GM15510 (cell line): ENCODE measurements around the gene SPPL2A.

Experiments
- POLR2A ChIP-seq: IDR thresholded peaks from 3 replicates; pipeline ENCODE4 v1.6.1; 2011; ENCODE audit warnings: borderline replicate concordance; ENCODE audit not compliant: insufficient read length; ENCODE audit errors: extremely low read depth

The SPPL2A gene

GRCh38 chr15:50765195-50765967, at the start of gene SPPL2A:
Gene SPPL2A (minus strand): TSS chr15:50765706. CDS start chr15:50765533, 173 bp downstream.
- peak; percentile 95 for TF ChIP-seq POLR2A

- TF ChIP-seq POLR2A, result no peak
These were observed 49.1 kb upstream of the SPPL2A start for GRCh38 chr15:50814634-50815033.

- no peak for TF ChIP-seq POLR2A
These were observed 48.4 kb upstream of the SPPL2A start for GRCh38 chr15:50813865-50814264.

GRCh38 chr15:50813089-50813488, 47.6 kb upstream of the SPPL2A start:
- no peak for TF ChIP-seq POLR2A

GRCh38 chr15:50810128-50810527, 44.6 kb upstream of the SPPL2A start:
- no peak for TF ChIP-seq POLR2A

GRCh38 chr15:50808728-50809127, 43.2 kb upstream of the SPPL2A start:
- no peak for TF ChIP-seq POLR2A

- TF ChIP-seq POLR2A, result no peak
These were observed 38.1 kb upstream of the SPPL2A start for GRCh38 chr15:50803479-50804180.

GRCh38 chr15:50800715-50801114, 35.2 kb upstream of the SPPL2A start:
- TF ChIP-seq POLR2A, result no peak

- TF ChIP-seq POLR2A, result no peak
These were observed 33.2 kb upstream of the SPPL2A start for GRCh38 chr15:50798684-50799083.

GRCh38 chr15:50797926-50798325, 32.4 kb upstream of the SPPL2A start:
- TF ChIP-seq POLR2A, result no peak

- TF ChIP-seq POLR2A, result no peak
These were observed 26.0 kb upstream of the SPPL2A start for GRCh38 chr15:50791486-50791885.

- TF ChIP-seq POLR2A, result no peak
These were observed 25.4 kb upstream of the SPPL2A start for GRCh38 chr15:50790778-50791453.

GRCh38 chr15:50786871-50787270, 21.4 kb upstream of the SPPL2A start:
- TF ChIP-seq POLR2A, result no peak

- TF ChIP-seq POLR2A, result no peak
These were observed 20.9 kb upstream of the SPPL2A start for GRCh38 chr15:50786438-50786837.

- TF ChIP-seq POLR2A, result no peak
These were observed 18.4 kb upstream of the SPPL2A start for GRCh38 chr15:50783895-50784294.
